Neural progenitor cell (in vitro differentiated cells): ENCODE measurements around the gene GRAMD1B. TPM values are rescaled to one million over a fixed set of nuclear protein-coding genes. Genes with fewer than 3 reads are reported as not detected.
A peak's percentile ranks its signal among the peaks of the same experiment; 100 is the strongest.

ENCODE experiments used
- DNase-seq: peaks from one replicate; pipeline ENCODE4 v3.0.0-alpha.2; 2016; ENCODE audit warnings: low spot score
- H2AFZ ChIP-seq: fragments of 200-600 bp; sonication (generic); replicated peaks from 2 replicates; pipeline ENCODE4 v1.6.1; 2016; ENCODE audit warnings: antibody characterized with exemption
- H3F3A ChIP-seq: fragments of 200-600 bp; sonication (generic); 2 replicates; pipeline ENCODE4 v1.6.1; 2016; ENCODE audit warnings: antibody characterized with exemption, low read depth
- H3K27ac ChIP-seq: fragments of 200-600 bp; sonication (generic); 2 replicates; pipeline ENCODE4 v1.5.1; 2016; ENCODE audit warnings: mild to moderate bottlenecking
- H3K27me3 ChIP-seq: fragments of 200-600 bp; sonication (generic); 2 replicates; pipeline ENCODE4 v1.6.1; 2016; ENCODE audit warnings: mild to moderate bottlenecking, moderate library complexity
- H3K36me3 ChIP-seq: fragments of 200-600 bp; sonication (generic); 2 replicates; pipeline ENCODE4 v1.5.1; 2016
- H3K4me1 ChIP-seq: fragments of 200-600 bp; sonication (generic); 2 replicates; pipeline ENCODE4 v1.6.1; 2016; ENCODE audit warnings: mixed run types
- H3K4me2 ChIP-seq: fragments of 200-600 bp; sonication (generic); 2 replicates; pipeline ENCODE4 v1.6.1; 2016
- H3K4me3 ChIP-seq: fragments of 200-600 bp; sonication (generic); 2 replicates; pipeline ENCODE4 v1.5.1; 2016
- H3K79me2 ChIP-seq: fragments of 200-600 bp; sonication (generic); 2 replicates; pipeline ENCODE4 v1.6.1; 2016; ENCODE audit warnings: low read depth
- H3K9ac ChIP-seq: fragments of 200-600 bp; sonication (generic); 2 replicates; pipeline ENCODE4 v1.6.1; 2016
- H3K9me3 ChIP-seq: fragments of 200-600 bp; sonication (generic); 2 replicates; pipeline ENCODE4 v1.5.1; 2016; ENCODE audit warnings: low read depth
- H4K20me1 ChIP-seq: fragments of 200-600 bp; sonication (generic); 2 replicates; pipeline ENCODE4 v1.6.1; 2016; ENCODE audit warnings: low read depth
- H3K27ac Mint-ChIP-seq: 3 replicates; pipeline ENCODE4 v1.8.0; 2021; ENCODE audit warnings: mixed read lengths
- H3K27me3 Mint-ChIP-seq: 2 replicates; pipeline ENCODE4 v1.8.0; 2022; ENCODE audit warnings: low read depth, mild to moderate bottlenecking, inconsistent platforms, moderate library complexity, mixed read lengths; ENCODE audit not compliant: insufficient read depth
- H3K36me3 Mint-ChIP-seq: 3 replicates; pipeline ENCODE4 v1.8.0; 2021; ENCODE audit warnings: mixed read lengths
- H3K4me1 Mint-ChIP-seq: 3 replicates; pipeline ENCODE4 v1.8.0; 2021; ENCODE audit warnings: mixed read lengths
- H3K4me3 Mint-ChIP-seq: 3 replicates; pipeline ENCODE4 v1.8.0; 2021; ENCODE audit warnings: mild to moderate bottlenecking, moderate library complexity, mixed read lengths
- H3K9me3 Mint-ChIP-seq: 3 replicates; pipeline ENCODE4 v1.8.0; 2020; ENCODE audit warnings: mixed read lengths
- EZH2 ChIP-seq: fragments of 200-600 bp; sonication (generic); IDR thresholded peaks from 2 replicates; pipeline ENCODE4 v1.6.1; 2017; ENCODE audit warnings: antibody characterized with exemption, mild to moderate bottlenecking, moderate library complexity
- EZH2phosphoT487 ChIP-seq: fragments of 200-600 bp; sonication (generic); IDR thresholded peaks from 2 replicates; pipeline ENCODE4 v1.6.1; 2017; ENCODE audit warnings: antibody characterized with exemption
- total RNA-seq: library from RNA; depleted of rRNA; stranded (reverse); fragments of >200 nt; gene quantifications from 2 replicates; pipeline ENCODE4 v1.2.3, GENCODE V29; 2015; ENCODE audit warnings: low replicate concordance
- TF ChIP-seq, protein P1 (sequence below): fragments of 200-600 bp; sonication (generic); IDR thresholded peaks from 2 replicates; pipeline ENCODE4 v1.5.1; 2017; ENCODE audit warnings: antibody characterized with exemption, mild to moderate bottlenecking

GRAMD1B gene
- total RNA-seq, 1 donor from 2014 or later, result 12.6 TPM

DNA sequence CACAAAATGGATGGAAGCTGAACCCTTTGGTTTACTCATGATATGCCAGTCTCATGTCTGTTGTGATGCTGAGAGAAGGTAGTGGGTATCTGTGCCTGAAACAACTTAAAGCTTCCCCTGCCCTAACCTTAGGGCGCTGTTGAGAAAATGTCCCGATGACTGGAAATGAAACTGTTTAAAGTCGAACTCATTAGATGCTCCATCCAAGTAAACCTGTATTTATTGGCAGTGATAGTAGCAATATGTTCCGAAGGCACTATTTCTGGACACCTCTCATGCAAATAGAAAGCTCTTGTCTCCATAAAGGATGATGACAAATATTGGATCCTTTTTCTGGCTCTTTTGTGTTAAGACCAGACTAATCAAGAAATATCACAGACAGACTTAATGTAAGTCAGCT, 86.2 kb downstream of the GRAMD1B start:
- Histone ChIP-seq H2AFZ (no peak overlapping the region), H4K20me1 (peaks cover 22% of the 10 kb centered on the region), H3K4me1 (peaks cover 24% of the 10 kb centered on the region), H3K27me3 (no peaks in the 10 kb centered on the region), H3K36me3 (no peaks in the 10 kb centered on the region), H3K4me2 (no peak overlapping the region), H3K9ac (no peak overlapping the region), H3K79me2 (peaks cover 24% of the 10 kb centered on the region), H3F3A (peaks cover 13% of the 10 kb centered on the region), H3K9me3 (no peaks in the 10 kb centered on the region), H3K27ac (no peak overlapping the region), H3K4me3 (no peak overlapping the region)
- no peak overlapping the region for H3K27ac Mint-ChIP-seq
- H3K36me3 Mint-ChIP-seq, result peaks cover 8% of the 10 kb centered on the region
- H3K4me3 Mint-ChIP-seq, result no peak overlapping the region
- TF ChIP-seq EZH2 (no peak), EZH2phosphoT487 (no peak)
- TF ChIP-seq, protein P1, sequence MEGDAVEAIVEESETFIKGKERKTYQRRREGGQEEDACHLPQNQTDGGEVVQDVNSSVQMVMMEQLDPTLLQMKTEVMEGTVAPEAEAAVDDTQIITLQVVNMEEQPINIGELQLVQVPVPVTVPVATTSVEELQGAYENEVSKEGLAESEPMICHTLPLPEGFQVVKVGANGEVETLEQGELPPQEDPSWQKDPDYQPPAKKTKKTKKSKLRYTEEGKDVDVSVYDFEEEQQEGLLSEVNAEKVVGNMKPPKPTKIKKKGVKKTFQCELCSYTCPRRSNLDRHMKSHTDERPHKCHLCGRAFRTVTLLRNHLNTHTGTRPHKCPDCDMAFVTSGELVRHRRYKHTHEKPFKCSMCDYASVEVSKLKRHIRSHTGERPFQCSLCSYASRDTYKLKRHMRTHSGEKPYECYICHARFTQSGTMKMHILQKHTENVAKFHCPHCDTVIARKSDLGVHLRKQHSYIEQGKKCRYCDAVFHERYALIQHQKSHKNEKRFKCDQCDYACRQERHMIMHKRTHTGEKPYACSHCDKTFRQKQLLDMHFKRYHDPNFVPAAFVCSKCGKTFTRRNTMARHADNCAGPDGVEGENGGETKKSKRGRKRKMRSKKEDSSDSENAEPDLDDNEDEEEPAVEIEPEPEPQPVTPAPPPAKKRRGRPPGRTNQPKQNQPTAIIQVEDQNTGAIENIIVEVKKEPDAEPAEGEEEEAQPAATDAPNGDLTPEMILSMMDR, result no peak
- peaks cover 32% of the 10 kb centered on the region for H3K4me1 Mint-ChIP-seq
- H3K27me3 Mint-ChIP-seq, result no peaks in the 10 kb centered on the region
- no peak for DNase-seq
- peaks cover 4% of the 10 kb centered on the region for H3K9me3 Mint-ChIP-seq

DNA sequence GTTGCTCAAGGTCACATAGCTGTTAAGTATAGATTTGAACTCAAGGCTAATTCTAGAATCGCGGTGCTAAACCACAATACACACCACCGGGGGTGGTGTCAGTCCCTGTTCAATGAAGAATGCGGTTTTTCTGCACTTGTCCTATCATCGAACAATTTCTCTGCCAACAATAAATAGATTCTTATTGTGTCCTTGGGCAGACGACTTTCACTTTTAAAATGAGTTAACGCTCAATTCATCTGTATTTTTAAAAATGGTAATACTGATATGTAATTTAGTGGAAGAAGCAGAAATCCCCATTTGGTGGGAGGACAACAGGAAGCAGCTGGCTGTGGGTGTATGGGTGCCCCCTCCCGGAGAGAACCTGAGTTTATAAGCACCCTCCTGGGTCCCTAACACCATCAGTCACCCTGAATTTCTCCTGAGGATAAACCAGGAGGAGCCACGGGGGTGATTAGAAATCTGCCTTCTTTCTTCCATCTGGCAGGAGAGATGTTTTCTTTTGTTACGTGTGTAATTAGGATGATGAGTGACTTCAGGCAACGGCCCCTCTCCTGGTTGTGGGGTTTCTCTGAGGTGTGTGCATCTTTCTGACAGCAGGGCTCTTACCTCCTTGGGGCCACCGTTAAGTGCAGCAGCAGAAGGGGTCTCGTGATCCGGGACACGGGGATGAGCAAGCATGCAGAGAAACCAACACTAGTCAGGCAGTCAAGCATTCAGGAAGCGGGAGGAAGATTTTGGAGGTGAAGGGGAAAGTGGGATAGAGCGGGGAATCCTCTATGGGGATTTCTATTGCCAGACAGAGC, 87.7 kb downstream of the GRAMD1B start:
- Mint-ChIP-seq H3K36me3 (peaks cover 11% of the 10 kb centered on the region), H3K9me3 (peaks cover 7% of the 10 kb centered on the region), H3K4me3 (no peak overlapping the region), H3K27ac (peak overlapping the region; percentile 12), H3K4me1 (peaks cover 23% of the 10 kb centered on the region), H3K27me3 (no peaks in the 10 kb centered on the region)
- no peak overlapping the region for H2AFZ ChIP-seq
- H3K4me1 ChIP-seq, result peaks cover 24% of the 10 kb centered on the region
- TF ChIP-seq EZH2phosphoT487 (no peak), EZH2 (no peak)
- TF ChIP-seq, protein P1, result no peak
- no peaks in the 10 kb centered on the region for H3K27me3 ChIP-seq
- peaks cover 22% of the 10 kb centered on the region for H4K20me1 ChIP-seq
- DNase-seq, result no peak
- peaks cover 18% of the 10 kb centered on the region for H3K79me2 ChIP-seq
- no peaks in the 10 kb centered on the region for H3K9me3 ChIP-seq
- no peak overlapping the region for H3K4me2 ChIP-seq
- H3K27ac ChIP-seq, result no peak overlapping the region
- peaks cover 13% of the 10 kb centered on the region for H3F3A ChIP-seq
- H3K9ac ChIP-seq, result no peak overlapping the region
- no peak overlapping the region for H3K4me3 ChIP-seq
- H3K36me3 ChIP-seq, result no peaks in the 10 kb centered on the region

- TF ChIP-seq EZH2phosphoT487 (no peak), EZH2 (no peak)
- TF ChIP-seq, protein P1, result no peak
- H4K20me1 ChIP-seq, result peaks cover 22% of the 10 kb centered on the region
- peaks cover 13% of the 10 kb centered on the region for H3F3A ChIP-seq
- Mint-ChIP-seq H3K4me1 (peaks cover 23% of the 10 kb centered on the region), H3K9me3 (peaks cover 7% of the 10 kb centered on the region), H3K27me3 (no peaks in the 10 kb centered on the region), H3K27ac (no peak overlapping the region), H3K36me3 (peaks cover 11% of the 10 kb centered on the region), H3K4me3 (peak overlapping the region; percentile 39)
- H3K9ac ChIP-seq, result no peak overlapping the region
- H3K27ac ChIP-seq, result peak overlapping the region; percentile 39
- peak overlapping the region; percentile 40 for H3K4me2 ChIP-seq
- H3K36me3 ChIP-seq, result no peaks in the 10 kb centered on the region
- H3K27me3 ChIP-seq, result no peaks in the 10 kb centered on the region
- no peak for DNase-seq
- H3K79me2 ChIP-seq, result peaks cover 19% of the 10 kb centered on the region
- peaks cover 24% of the 10 kb centered on the region for H3K4me1 ChIP-seq
- H2AFZ ChIP-seq, result no peak overlapping the region
- H3K9me3 ChIP-seq, result no peaks in the 10 kb centered on the region
- no peak overlapping the region for H3K4me3 ChIP-seq
Observed at GRCh38 chr11:123518496-123519054, 88.5 kb downstream of the GRAMD1B start.
